Heart left ventricle (tissue), 16 donors: Measurements from ENCODE around the gene CNOT9. TPM values are rescaled to one million over a fixed set of nuclear protein-coding genes. Genes with fewer than 3 reads are reported as not detected.
A peak's percentile ranks its signal among the peaks of the same experiment; 100 is the strongest.

Source experiments
- ATAC-seq, 4 donors: fragments of 200-7000 bp; cut with Tn5 transposase; one replicate each; pipeline ENCODE4 v1.9.1; 2020 to 2022; ENCODE audit warnings: moderate library complexity in 4 of 4, mild to moderate bottlenecking in 3 of 4, moderate number of reproducible peaks in 1 of 4
- DNase-seq, 5 donors: peaks; one replicate each; pipeline ENCODE4 v3.0.0-alpha.2; 2020
- H3K27ac ChIP-seq, 12 donors: fragments of 200-600 bp; sonication (generic) in 4 of 12; one replicate each; pipeline versions ENCODE4 v1.5.0 to v1.8.0; 2016 to 2022; ENCODE audit warnings: mild to moderate bottlenecking in 2 of 12
- H3K27me3 ChIP-seq, 9 donors: fragments of 200-600 bp; sonication (generic) in 2 of 9; one replicate each; pipeline versions ENCODE4 v1.5.1 to v1.8.0; 2016 to 2022; ENCODE audit warnings: mild to moderate bottlenecking in 3 of 9
- H3K36me3 ChIP-seq, 9 donors: fragments of 200-600 bp; sonication (generic) in 2 of 9; one replicate each; pipeline versions ENCODE4 v1.5.0 to v1.8.0; 2018 to 2022; ENCODE audit warnings: mild to moderate bottlenecking in 2 of 9
- H3K4me1 ChIP-seq, 12 donors: fragments of 200-600 bp; sonication (generic) in 4 of 12; one replicate each; pipeline versions ENCODE4 v1.5.0 to v1.8.0; 2016 to 2022; ENCODE audit warnings: mild to moderate bottlenecking in 3 of 12
- H3K4me3 ChIP-seq, 12 donors: fragments of 200-600 bp; sonication (generic) in 4 of 12; one replicate each; pipeline versions ENCODE4 v1.5.0 to v1.8.0; 2017 to 2022; ENCODE audit warnings: mild to moderate bottlenecking in 9 of 12, moderate library complexity in 4 of 12
- H3K9me3 ChIP-seq, 12 donors: fragments of 200-600 bp; sonication (generic) in 4 of 12; one replicate each; pipeline versions ENCODE4 v1.5.0 to v1.8.0; 2016 to 2022; ENCODE audit warnings: mild to moderate bottlenecking in 1 of 12
- CTCF ChIP-seq, 12 donors: fragments of 200-600 bp; sonication (generic) in 4 of 12; IDR thresholded peaks; one replicate each; pipeline versions ENCODE4 v1.5.0 to v1.8.0; 2018 to 2022; ENCODE audit warnings: antibody characterized with exemption in 12 of 12, mild to moderate bottlenecking in 5 of 12
- POLR2A ChIP-seq, 2 donors: fragments of 450-650 bp; IDR thresholded peaks; one replicate each; pipeline ENCODE4 v1.6.1; 2017; ENCODE audit warnings: antibody characterized with exemption in 2 of 2, mild to moderate bottlenecking in 2 of 2, moderate library complexity in 2 of 2
- WGBS, 4 donors: extraction: QIAGEN DNeasy Blood & Tissue Kit in 2 of 4; methylation state at CpG; one replicate each; pipeline versions ENCODE4 v1.1.5 to v1.1.7; 2013 to 2018; 5-methylcytosine and 5-hydroxymethylcytosine counted together
- intact Hi-C, 10 donors: fragments of 100-400 bp; cut with DNase I; formaldehyde crosslinking; loops; one replicate each; pipeline versions ENCODE4 v1.11.1 to v1.14.2; 2022
- polyA plus RNA-seq, 2 donors: library from polyadenylated mRNA; stranded (reverse); fragments of 200-250 nt; gene quantifications; one replicate each; pipeline ENCODE4 v1.2.3, GENCODE V29; 2013
- total RNA-seq, 9 donors: library from RNA; depleted of rRNA in 2 of 9; stranded (reverse); fragments of >200 nt in 2 of 9; fragmentation: NEBNext Ultra II Directional in 3 of 9; extraction: Animal tissue kit (Norgen Biotek cat#: 25700) in 3 of 9; gene quantifications; one replicate each; pipeline versions ENCODE4 v1.1.0 to v1.2.4, GENCODE V29; 2016 to 2023
- donor health status: ischemic (EF 13 %, LVEDD 7.1; RV severe dilation, severe dysfunction).
- donor health status: healthy with polysubstance abuse.
- donor health status: DM: no; HTN: yes; CAD: no.
- donor health status: DM: no; HTN: no; CAD: no.
- donor health status: ischemic (EF 25% LVEDD 6.9; RV normal size, moderate dysfunction).
- donor health status: ischemic (EF 25% LVEDD 5.7; RV mildly dilated, moderate dysfunction).
- donor health status: healthy.
- donor health status: DM: yes; HTN: yes; CAD: no.
- donor health status: ischemic (EF 35%, LVEDD 5.7; RV mildly dilated, moderate dysfunction).
- donor health status: nonischemic (EF 11% LVEDD 7.7; RV severe dilation, severe dysfunction).
- donor health status: DM: yes; HTN: yes; CAD: no.
- donor health status: PGD.
- donor health status: ischemic (EF 29% LVEDD 5.4; RV normal size, mild dysfunction).
- donor health status: nonischemic (EF 23%, LVEDD 6.1; RV moderate dilation, normal function).

CNOT9 gene
- total and polyA plus RNA-seq, 11 donors = 12.2 to 34.8 (median 23.1) TPM

- H3K4me1 ChIP-seq = peaks cover 0 to under 1% (median 0%) of the 10 kb centered on the region in 12 donors
- WGBS, 4 donors = 95 to 96% (median 96%) methylated on average over 6 of the region's 6 CpGs
- H3K27me3 ChIP-seq = no peaks in the 10 kb centered on the region
- H3K36me3 ChIP-seq = peaks cover 0 to 95% (median 88%) of the 10 kb centered on the region in 9 donors
- no peaks in the 10 kb centered on the region for H3K9me3 ChIP-seq
- peak in 2 of 12 donors; percentile 6 to 8 for TF ChIP-seq CTCF (IDR thresholded peaks at IDR 0.05)
- TF ChIP-seq POLR2A (IDR thresholded peaks at IDR 0.05) = no peak
- H3K4me3 ChIP-seq = no peak overlapping the region
- H3K27ac ChIP-seq = no peak overlapping the region
- ATAC-seq = no peak
- intact Hi-C loops = no loop called here
- no peak for DNase-seq
Measured at GRCh38 chr2:218583983-218584850, 15.6 kb downstream of the CNOT9 start.

- no peaks in the 10 kb centered on the region for H3K9me3 ChIP-seq
- no peak for DNase-seq
- no peaks in the 10 kb centered on the region for H3K4me1 ChIP-seq
- no peak overlapping the region for H3K27ac ChIP-seq
- TF ChIP-seq CTCF (IDR thresholded peaks at IDR 0.05) = no peak
- no peak for TF ChIP-seq POLR2A (IDR thresholded peaks at IDR 0.05)
- no peaks in the 10 kb centered on the region for H3K27me3 ChIP-seq
- no peak for ATAC-seq
- intact Hi-C loops = no loop called here
- peaks cover 0 to 100% (median 96%) of the 10 kb centered on the region in 9 donors for H3K36me3 ChIP-seq
- WGBS, 4 donors = 91 to 97% (median 96%) methylated on average over 1 of the region's 1 CpG
- H3K4me3 ChIP-seq = no peak overlapping the region
Measured at GRCh38 chr2:218585541-218585940, 16.9 kb downstream of the CNOT9 start.

GRCh38 chr2:218605432-218605831, 36.8 kb downstream of the CNOT9 start:
- DNase-seq (peak in 2 of 5 donors; percentile 25 to 27), ATAC-seq (peak in 3 of 4 donors; percentile 49 to 68 (median 63))
- peaks cover 0 to 21% (median 4%) of the 10 kb centered on the region in 12 donors for H3K4me1 ChIP-seq
- peak overlapping the region in 1 of 12 donors; percentile 33 for H3K27ac ChIP-seq
- TF ChIP-seq POLR2A (IDR thresholded peaks at IDR 0.05) = no peak
- TF ChIP-seq CTCF (IDR thresholded peaks at IDR 0.05) = no peak
- no peaks in the 10 kb centered on the region for H3K9me3 ChIP-seq
- WGBS, 4 donors = 73 to 79% (median 76%) methylated on average over 2 of the region's 2 CpGs
- no peaks in the 10 kb centered on the region for H3K27me3 ChIP-seq
- no peak overlapping the region for H3K4me3 ChIP-seq
- intact Hi-C loops = no loop called here
- H3K36me3 ChIP-seq = no peaks in the 10 kb centered on the region

- ATAC-seq = peak; percentile 16 to 87 (median 75)
- H3K27ac ChIP-seq = peak within 1 kb of the TSS in 4 of 12 donors; percentile 13 to 78 (median 50)
Measured at GRCh38 chr2:218607436-218608115, 38.9 kb downstream of the CNOT9 start, which contains the start of gene PLCD4. TSS of gene PLCD4 (plus strand) at chr2:218607899. CDS start at chr2:218615740, 7,841 bp downstream.

More at GRCh38 chr2:218607436-218608115, 38.9 kb downstream of the CNOT9 start, which contains the start of gene PLCD4:
- Histone ChIP-seq H3K36me3 (no peaks in the 10 kb centered on the region), H3K27me3 (no peaks in the 10 kb centered on the region), H3K4me1 (peaks cover 0 to 21% (median 4%) of the 10 kb centered on the region in 12 donors), H3K4me3 (peak within 1 kb of the TSS in 7 of 12 donors; percentile 4 to 41 (median 30)), H3K9me3 (no peaks in the 10 kb centered on the region)
- WGBS, 4 donors = 16 to 34% (median 20%) methylated on average over 8 of the region's 8 CpGs
- peak in 2 of 5 donors; percentile 15 to 38 for DNase-seq
- intact Hi-C loops = no loop called here
- TF ChIP-seq CTCF (IDR thresholded peaks at IDR 0.05) = no peak
- TF ChIP-seq POLR2A (IDR thresholded peaks at IDR 0.05) = no peak
